ENCODE measurements around the gene PCSK5. TPM values are rescaled to one million over a fixed set of nuclear protein-coding genes. Genes with fewer than 3 reads are reported as not detected.

Gene PCSK5
- total and polyA plus RNA-seq, 2 of the 8 experiments (the other 6 are each of a cell fraction or from before 2014, with no cell fraction given) = 5.5 to 10.7 TPM

DNA sequence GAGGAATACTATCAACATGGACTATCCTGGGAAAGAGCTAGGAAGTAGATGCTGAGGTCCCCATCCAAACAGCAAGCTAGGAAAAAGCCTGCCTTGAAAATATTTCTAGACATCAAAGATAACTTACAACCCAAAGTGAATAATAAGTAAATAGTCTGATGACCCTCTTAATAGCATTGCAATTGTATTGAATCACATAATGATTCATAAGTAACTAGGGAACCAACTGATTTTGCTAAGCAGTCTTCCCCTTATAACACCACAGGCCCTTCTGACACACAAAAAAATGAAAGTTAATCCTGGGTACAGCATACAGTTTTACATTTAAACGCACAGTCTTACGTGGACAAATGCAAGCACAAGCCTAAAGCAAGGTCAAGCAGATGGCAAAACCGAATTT is 304.4 kb downstream of the PCSK5 start:
- peaks cover 0 to 3% of the 10 kb centered on the region in 2 experiments for H4K20me1 ChIP-seq (replicated peaks in 1 of 2; ENCODE audit: control insufficient read depth in 1 of 2, insufficient read depth in 2 of 2, low read length in 2 of 2)
- H3K4me2 ChIP-seq (ENCODE audit: insufficient read depth in 1 of 2, low read depth in 2 of 2, low read length in 2 of 2) = no peak overlapping the region
- H3K4ac ChIP-seq (replicated peaks; ENCODE audit: insufficient read length, low read depth, low read length) = no peak overlapping the region
- H3K27me3 ChIP-seq (replicated peaks in 1 of 4; ENCODE audit: control insufficient read depth in 3 of 4, extremely low read depth in 1 of 4, insufficient read depth in 3 of 4, low read length in 3 of 4) = no peaks in the 10 kb centered on the region
- no peak overlapping the region for H2AFZ ChIP-seq (ENCODE audit: low read length)
- H3K23me2 ChIP-seq (ENCODE audit: low read depth, low read length) = no peaks in the 10 kb centered on the region
- no peak overlapping the region for H4K8ac ChIP-seq (ENCODE audit: extremely low read depth, insufficient read depth, low read length)
- H3K79me1 ChIP-seq (ENCODE audit: low read depth, low read length) = no peaks in the 10 kb centered on the region
- ChIA-PET POLR2A (ENCODE audit: partially characterized antibody) (no interaction called here), CTCF (ENCODE audit: partially characterized antibody) (interaction anchor here (1.5 kb wide), 1 partner anchor 10 kb away, joined by 3 read pairs; no protein-coding TSS in a partner anchor)
- no peak for FAIRE-seq
- no peaks in the 10 kb centered on the region for H3K79me2 ChIP-seq (ENCODE audit: control insufficient read depth in 1 of 2, insufficient read depth in 2 of 2, low read length in 2 of 2)
- WGBS, 2 experiments (ENCODE audit: extremely low coverage in 1 of 2, insufficient coverage in 1 of 2, insufficient read length in 1 of 2, insufficient replicate concordance in 2 of 2, low coverage in 1 of 2, low lambda C conversion rate in 2 of 2, missing lambda C conversion rate in 1 of 2) = 90% methylated on average over 3 of the region's 3 CpGs; no CpG with 5 or more reads in 1 of the 2 experiments
- H3K9me3 ChIP-seq (ENCODE audit: insufficient read depth in 2 of 2, low read depth in 1 of 2, low read length in 1 of 2) = no peaks in the 10 kb centered on the region
- no peak overlapping the region for H3K23ac ChIP-seq (ENCODE audit: insufficient read length)
- H3K27ac ChIP-seq (ENCODE audit: low read depth, low read length) = no peak overlapping the region
- no peak overlapping the region for H2AK5ac ChIP-seq (ENCODE audit: low read depth, low read length)
- H2BK5ac ChIP-seq (ENCODE audit: low read depth, low read length) = no peak overlapping the region
- TF ChIP-seq SUZ12 (IDR thresholded peaks at IDR 0.05; ENCODE audit: low read length) = no peak
- H2BK15ac ChIP-seq (ENCODE audit: low read length) = no peak overlapping the region
- DNase-seq (ENCODE audit: low read depth in 1 of 2, low spot score in 2 of 2) = no peak
- no peak overlapping the region for H3K14ac ChIP-seq (ENCODE audit: insufficient read length)
- no peak overlapping the region for H3K9ac ChIP-seq (replicated peaks in 1 of 4; ENCODE audit: extremely low read depth in 1 of 4, low read depth in 3 of 4, low read length in 3 of 4)
- H3K36me3 ChIP-seq (ENCODE audit: control insufficient read depth in 2 of 4, insufficient read depth in 4 of 4, low read length in 3 of 4) = peaks cover 0 to 3% (median under 1%) of the 10 kb centered on the region in 4 experiments; a peak in 2 of 8 replicates
- H2BK120ac ChIP-seq (replicated peaks; ENCODE audit: low read depth, low read length) = no peak overlapping the region
- H4K91ac ChIP-seq (replicated peaks; ENCODE audit: insufficient read length, low read length) = no peak overlapping the region
- no peak overlapping the region for H3K56ac ChIP-seq (replicated peaks; ENCODE audit: insufficient read length, low read depth, low read length)
- no peaks in the 10 kb centered on the region for H3K4me1 ChIP-seq (replicated peaks in 1 of 4; ENCODE audit: control insufficient read depth in 3 of 4, insufficient read depth in 4 of 4, low read length in 3 of 4)
- no peak overlapping the region for H2BK20ac ChIP-seq (ENCODE audit: low read length)
- no peak overlapping the region for H4K5ac ChIP-seq (ENCODE audit: insufficient read length, low read depth, low read length)
- no peak overlapping the region for H3K18ac ChIP-seq (ENCODE audit: extremely low read depth, low read length)
- no peak overlapping the region for H2BK12ac ChIP-seq (ENCODE audit: low read depth, low read length)
- no peak overlapping the region for H3K4me3 ChIP-seq (ENCODE audit: extremely low read depth in 1 of 4, insufficient read depth in 2 of 4, low read depth in 3 of 4, low read length in 4 of 4)
